ENCODE measurements around the gene PLPPR1.

PLPPR1 gene

GRCh38 chr9:101336091-101336490 lies 307.6 kb downstream of the PLPPR1 start:
- no peak for DNase-seq (ENCODE audit: low read depth in 1 of 2, low spot score in 1 of 2)

GRCh38 chr9:101337237-101337636 lies 308.7 kb downstream of the PLPPR1 start:
- DNase-seq (ENCODE audit: low read depth in 1 of 2, low spot score in 1 of 2) = no peak

- DNase-seq (ENCODE audit: low read depth in 1 of 2, low spot score in 1 of 2) = no peak
These were observed 313.4 kb downstream of the PLPPR1 start for GRCh38 chr9:101341958-101342357.

GRCh38 chr9:101342595-101342994 lies 314.1 kb downstream of the PLPPR1 start:
- DNase-seq (ENCODE audit: low read depth in 1 of 2, low spot score in 1 of 2) = no peak

GRCh38 chr9:101350285-101350684 lies 321.8 kb downstream of the PLPPR1 start:
- DNase-seq (ENCODE audit: low read depth in 1 of 2, low spot score in 1 of 2) = no peak

GRCh38 chr9:101352892-101353463 lies 324.5 kb downstream of the PLPPR1 start:
- DNase-seq (ENCODE audit: low read depth in 1 of 2, low spot score in 1 of 2) = no peak

GRCh38 chr9:101353683-101354082 lies 325.2 kb downstream of the PLPPR1 start:
- DNase-seq (ENCODE audit: low read depth in 1 of 2, low spot score in 1 of 2) = no peak

GRCh38 chr9:101354143-101354764 lies 325.7 kb downstream of the PLPPR1 start:
- DNase-seq (ENCODE audit: low read depth in 1 of 2, low spot score in 1 of 2) = no peak

- no peak for DNase-seq (ENCODE audit: low read depth in 1 of 2, low spot score in 1 of 2)
These were observed 326.5 kb downstream of the PLPPR1 start for GRCh38 chr9:101354765-101355708.

GRCh38 chr9:101356619-101357018 lies 328.1 kb downstream of the PLPPR1 start:
- no peak for DNase-seq (ENCODE audit: low read depth in 1 of 2, low spot score in 1 of 2)

- no peak for DNase-seq (ENCODE audit: low read depth in 1 of 2, low spot score in 1 of 2)
These were observed 331.2 kb downstream of the PLPPR1 start for GRCh38 chr9:101359679-101360078.

GRCh38 chr9:101360647-101361046 lies 332.1 kb downstream of the PLPPR1 start:
- DNase-seq (ENCODE audit: low read depth in 1 of 2, low spot score in 1 of 2) = no peak

GRCh38 chr9:101362450-101362849 lies 333.9 kb downstream of the PLPPR1 start:
- DNase-seq (ENCODE audit: low read depth in 1 of 2, low spot score in 1 of 2) = no peak

- no peak for DNase-seq (ENCODE audit: low read depth in 1 of 2, low spot score in 1 of 2)
These were observed 336.7 kb downstream of the PLPPR1 start for GRCh38 chr9:101365181-101365580.

GRCh38 chr9:101366038-101366756 lies 337.7 kb downstream of the PLPPR1 start:
- no peak for DNase-seq (ENCODE audit: low read depth in 1 of 2, low spot score in 1 of 2)

- no peak for DNase-seq (ENCODE audit: low read depth in 1 of 2, low spot score in 1 of 2)
These were observed 338.8 kb downstream of the PLPPR1 start for GRCh38 chr9:101367323-101367722.

- DNase-seq (ENCODE audit: low read depth in 1 of 2, low spot score in 1 of 2) = no peak
These were observed 340.8 kb downstream of the PLPPR1 start for GRCh38 chr9:101369286-101369685.

- DNase-seq (ENCODE audit: low read depth in 1 of 2, low spot score in 1 of 2) = no peak
These were observed 341.5 kb downstream of the PLPPR1 start for GRCh38 chr9:101369884-101370531.

GRCh38 chr9:101371813-101372212 lies 343.3 kb downstream of the PLPPR1 start:
- no peak for DNase-seq (ENCODE audit: low read depth in 1 of 2, low spot score in 1 of 2)

- no peak for DNase-seq (ENCODE audit: low read depth in 1 of 2, low spot score in 1 of 2)
These were observed 344.0 kb downstream of the PLPPR1 start for GRCh38 chr9:101372327-101373118.
